Right lung (tissue), 5 donors: ENCODE results near the gene GARIN5B. TPM values are rescaled to one million over a fixed set of nuclear protein-coding genes. Genes with fewer than 3 reads are reported as not detected.

ENCODE experiments used
- DNase-seq, 2 donors: peaks; one replicate each; pipeline ENCODE4 v3.0.0-alpha.2; 2013
- polyA plus RNA-seq, 5 donors: library from polyadenylated mRNA; unstranded; fragments of 120-200 nt; gene quantifications; one replicate each; pipeline versions ENCODE4 v1.2.1 to v1.2.3, GENCODE V29; 2013; ENCODE audit warnings: inconsistent platforms in 1 of 5, low replicate concordance in 1 of 5; ENCODE audit not compliant: insufficient read length in 5 of 5, insufficient read depth in 1 of 5

GARIN5B gene
- polyA plus RNA-seq, 5 donors = 0.04 to 0.06 TPM; not detected in 3

DNA sequence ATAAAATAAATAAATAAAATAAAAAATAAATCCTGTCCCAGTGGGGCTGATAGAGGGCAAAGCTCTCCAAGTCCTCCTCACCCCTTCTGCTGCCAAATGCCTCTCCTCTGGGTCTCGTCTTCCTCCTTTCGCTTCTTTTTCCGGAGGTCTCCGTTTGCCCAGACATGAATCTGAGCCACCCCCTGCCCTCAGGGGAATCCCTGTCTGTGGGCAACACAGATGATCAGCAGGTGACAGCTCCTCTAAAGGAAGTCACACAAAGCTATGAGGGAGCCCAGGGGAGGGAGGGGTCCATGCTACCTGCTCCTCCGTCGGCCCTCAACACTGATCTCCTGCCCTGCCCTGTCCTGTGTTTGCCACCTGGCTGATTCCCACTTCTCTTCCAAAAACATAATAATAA is 38.4 kb downstream of the GARIN5B start:
- DNase-seq = no peak

GRCh38 chr19:55322204-55322885 is 40.7 kb downstream of the GARIN5B start:
- DNase-seq = no peak

- DNase-seq = no peak
These were observed 41.5 kb downstream of the GARIN5B start for GRCh38 chr19:55321466-55322137.

- no peak for DNase-seq
These were observed 42.1 kb downstream of the GARIN5B start for GRCh38 chr19:55320844-55321419.

- no peak for DNase-seq
These were observed 43.3 kb downstream of the GARIN5B start for GRCh38 chr19:55319785-55320184.

DNA sequence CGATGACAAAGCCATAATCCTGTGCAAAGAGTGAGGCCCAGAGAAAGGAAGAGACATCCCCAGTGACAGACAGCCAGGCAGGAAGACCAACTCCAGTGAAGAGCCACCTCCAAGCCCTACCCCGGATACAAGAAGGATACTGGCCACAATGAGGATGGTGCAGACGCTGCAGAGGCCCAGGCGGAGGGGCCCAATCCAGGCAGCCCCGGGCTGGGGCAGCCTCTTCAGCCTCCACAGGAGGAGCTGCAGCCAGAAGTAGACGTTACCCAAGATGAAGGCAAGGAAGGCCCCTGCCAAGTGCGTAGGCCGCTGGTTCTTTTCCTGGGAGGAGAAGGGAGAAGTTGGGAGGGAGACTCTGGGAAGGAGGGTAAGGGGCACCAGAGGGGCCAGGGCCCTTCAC is 46.4 kb downstream of the GARIN5B start:
- DNase-seq = no peak

DNA sequence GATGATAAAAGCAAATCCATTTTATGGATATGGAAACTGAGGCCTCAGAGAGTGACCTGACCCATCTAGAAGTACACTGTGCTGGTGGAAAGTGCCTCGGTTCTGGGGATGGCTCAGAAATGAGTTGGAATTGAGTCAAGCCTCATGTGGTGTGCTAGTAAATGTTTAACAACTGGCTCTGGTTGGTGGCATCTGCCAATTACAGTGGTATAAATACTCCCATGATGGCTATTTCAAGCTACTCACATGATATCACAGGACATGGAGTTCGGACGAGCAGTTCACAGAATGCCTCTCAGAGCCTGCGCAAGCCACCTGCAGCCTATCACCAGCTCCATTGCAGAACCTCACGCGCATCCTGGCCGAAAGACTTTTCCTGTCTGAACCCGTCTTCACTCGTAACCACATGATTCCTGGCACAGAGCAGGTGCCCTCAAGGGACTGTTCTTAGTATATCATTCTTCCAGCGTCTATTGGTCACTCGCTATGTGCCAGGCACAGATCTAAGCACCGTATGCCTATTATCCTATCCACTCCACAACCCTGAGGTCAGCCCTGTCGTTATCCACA is 47.0 kb downstream of the GARIN5B start:
- no peak for DNase-seq

DNA sequence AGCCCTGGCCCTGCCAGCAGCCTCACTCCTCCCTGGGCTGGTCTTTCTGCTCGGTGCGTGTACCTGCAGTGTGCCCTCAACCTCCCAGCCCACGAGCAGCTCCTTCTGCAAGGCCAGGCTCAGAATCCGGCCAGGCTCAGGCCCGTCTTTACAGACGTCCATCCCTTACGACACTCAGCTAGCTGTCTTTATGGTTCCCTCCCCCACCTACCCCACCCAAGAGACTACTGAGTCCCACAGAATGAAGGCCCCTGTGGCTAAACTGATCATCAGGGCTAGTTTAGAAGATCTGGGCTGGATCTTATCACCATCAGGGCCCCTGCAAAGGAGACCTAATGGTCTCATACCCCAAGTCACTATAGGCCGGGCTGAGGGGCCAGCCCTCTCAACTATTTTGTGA is 48.7 kb downstream of the GARIN5B start:
- no peak for DNase-seq

GRCh38 chr19:55312621-55313512 is 50.2 kb downstream of the GARIN5B start:
- no peak for DNase-seq

- DNase-seq = no peak
These were observed 51.3 kb downstream of the GARIN5B start for GRCh38 chr19:55311797-55312196.

- DNase-seq = no peak
These were observed 51.7 kb downstream of the GARIN5B start for GRCh38 chr19:55311397-55311796.

DNA sequence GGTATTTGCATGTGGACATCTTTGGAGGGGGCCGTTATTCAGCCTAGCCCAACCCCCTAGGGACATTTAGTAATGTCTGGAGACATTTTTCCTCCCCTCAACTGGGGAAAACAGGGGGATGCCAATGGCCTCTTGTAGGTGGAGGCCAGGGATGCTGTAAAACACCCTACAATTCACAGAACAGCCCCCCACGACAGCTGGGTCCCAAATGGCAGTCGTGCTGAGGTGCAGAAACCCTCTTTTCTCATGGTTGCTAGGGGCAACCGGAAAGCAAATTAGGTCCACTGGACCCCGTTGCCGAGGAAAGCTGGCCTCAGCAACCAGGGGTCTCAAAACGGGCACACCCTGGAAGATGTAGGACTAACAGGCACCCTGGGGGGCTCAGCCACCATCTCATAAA is 52.6 kb downstream of the GARIN5B start:
- no peak for DNase-seq

DNA sequence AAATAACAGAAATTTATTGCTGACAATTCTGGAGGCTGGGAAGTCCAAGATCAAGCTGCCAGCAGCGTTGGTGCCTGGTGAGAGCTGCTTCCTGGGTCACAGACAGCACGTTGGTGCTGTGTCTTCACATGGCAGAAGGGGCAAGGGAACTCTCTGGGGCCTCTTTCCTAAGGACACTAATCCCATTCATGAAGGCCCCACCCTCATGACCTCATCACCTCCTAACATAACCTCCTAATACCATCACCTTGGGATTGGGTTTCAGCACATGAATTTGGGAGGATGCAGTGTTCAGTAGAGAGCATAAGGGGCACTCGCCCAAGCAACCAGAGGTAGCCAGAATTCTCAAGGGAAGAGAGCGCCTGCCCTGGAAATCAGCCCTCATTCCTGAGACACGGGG is 53.6 kb downstream of the GARIN5B start:
- no peak for DNase-seq

GRCh38 chr19:55308281-55308680 is 54.8 kb downstream of the GARIN5B start:
- no peak for DNase-seq

DNA sequence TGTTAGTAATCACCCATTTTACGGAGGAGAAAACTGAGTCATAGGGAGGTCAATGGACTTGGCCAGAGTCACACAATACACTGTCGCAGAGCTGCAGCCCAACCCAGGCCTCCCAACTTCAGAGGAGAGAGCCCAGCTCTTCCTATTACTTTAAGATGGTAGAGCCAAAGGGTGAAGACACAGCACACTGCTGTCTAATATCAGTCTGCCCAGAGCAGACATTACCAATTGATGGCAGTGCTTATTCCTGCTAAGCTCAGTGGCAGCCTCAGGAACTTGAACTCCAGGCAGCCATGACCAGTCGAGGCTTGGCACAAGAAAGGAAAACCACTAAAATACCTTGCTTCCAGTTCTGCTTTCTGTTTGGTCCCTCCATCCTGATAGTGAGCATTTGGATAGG is 56.3 kb downstream of the GARIN5B start:
- no peak for DNase-seq

DNA sequence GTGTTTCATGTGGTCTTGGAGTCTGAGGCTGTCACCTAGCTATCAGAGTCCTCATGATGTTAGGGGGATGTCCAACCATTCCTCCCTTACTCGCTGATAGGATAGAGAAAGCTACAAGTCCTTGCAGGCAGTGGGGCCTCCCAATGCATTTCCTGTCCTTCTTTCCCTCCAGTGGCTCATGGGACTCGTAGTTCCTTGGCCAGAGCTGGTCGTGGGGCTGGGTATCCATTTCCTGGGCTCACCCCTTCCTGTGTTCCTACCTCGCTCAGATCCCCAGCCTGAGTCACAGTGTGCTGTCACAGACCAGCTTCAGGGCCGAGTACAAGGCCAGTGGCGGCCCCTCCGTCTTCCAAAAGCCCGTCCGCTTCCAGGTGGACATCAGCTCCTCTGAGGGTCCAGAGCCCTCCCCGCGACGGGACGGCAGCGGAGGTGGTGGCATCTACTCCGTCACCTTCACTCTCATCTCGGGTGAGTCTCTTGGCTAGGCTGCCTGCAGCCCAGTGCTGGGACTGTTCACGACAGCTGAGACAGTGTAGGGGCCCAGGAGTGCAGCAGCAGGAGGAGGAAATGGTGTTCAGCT is 57.0 kb downstream of the GARIN5B start:
- no peak for DNase-seq

DNA sequence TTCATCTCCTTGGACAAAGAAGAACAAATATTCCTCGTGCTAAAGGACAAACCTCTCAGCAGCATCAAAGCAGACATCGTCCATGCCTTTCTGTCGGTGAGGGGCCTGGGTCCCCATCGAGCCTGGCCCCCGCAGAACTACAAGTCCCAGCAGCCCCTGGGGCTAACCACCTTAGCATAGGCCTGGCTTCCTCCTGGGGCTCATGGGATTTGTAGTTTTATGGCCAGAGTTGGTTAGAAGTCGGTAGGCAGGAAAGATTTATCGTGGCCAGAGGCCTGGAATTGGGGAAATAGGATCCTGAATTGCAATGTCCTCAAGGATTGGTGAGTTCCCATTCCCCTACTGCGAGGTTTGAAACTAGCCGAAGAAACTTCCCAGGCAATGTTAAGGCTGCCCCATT is 57.6 kb downstream of the GARIN5B start:
- no peak for DNase-seq

- DNase-seq = no peak
These were observed 58.1 kb downstream of the GARIN5B start for GRCh38 chr19:55304980-55305379.
